HG02970 (cell line): ENCODE results near the gene TP53I11.

Experiments used
- ATAC-seq: cut with Tn5 transposase; IDR thresholded peaks from one replicate; pipeline ENCODE4 v1.9.1; 2021; ENCODE audit warnings: mild to moderate bottlenecking, moderate library complexity, moderate number of reproducible peaks; ENCODE audit not compliant: unreplicated experiment, low FRiP score

TP53I11 gene

GRCh38 chr11:44893846-44894617 is 56.7 kb downstream of the TP53I11 start:
- no peak for ATAC-seq

GRCh38 chr11:44893308-44893822 is 57.3 kb downstream of the TP53I11 start:
- no peak for ATAC-seq

DNA sequence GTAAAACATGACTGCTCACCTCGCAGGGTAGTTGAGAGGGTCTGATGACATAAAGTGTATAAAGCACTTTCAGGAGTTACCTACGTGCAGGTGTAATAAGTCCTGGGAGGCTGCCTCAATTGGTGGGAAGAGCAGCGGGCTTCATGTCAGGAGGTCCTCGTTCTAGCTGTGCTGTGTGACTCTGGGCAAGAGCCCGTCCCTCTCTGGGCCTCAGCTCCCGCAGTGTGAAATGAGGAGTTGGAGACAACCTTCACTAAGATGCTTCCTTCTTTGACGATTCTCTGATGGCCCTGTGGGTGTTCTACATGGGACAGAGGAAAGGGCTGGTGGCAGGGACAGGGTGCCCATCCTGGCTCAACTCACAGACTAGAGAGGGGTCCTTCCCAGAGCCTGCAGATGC is 57.8 kb downstream of the TP53I11 start:
- no peak for ATAC-seq

- ATAC-seq = no peak
Observed at GRCh38 chr11:44889266-44889665, 61.4 kb downstream of the TP53I11 start.

GRCh38 chr11:44887636-44888035 is 63.0 kb downstream of the TP53I11 start:
- ATAC-seq = no peak

DNA sequence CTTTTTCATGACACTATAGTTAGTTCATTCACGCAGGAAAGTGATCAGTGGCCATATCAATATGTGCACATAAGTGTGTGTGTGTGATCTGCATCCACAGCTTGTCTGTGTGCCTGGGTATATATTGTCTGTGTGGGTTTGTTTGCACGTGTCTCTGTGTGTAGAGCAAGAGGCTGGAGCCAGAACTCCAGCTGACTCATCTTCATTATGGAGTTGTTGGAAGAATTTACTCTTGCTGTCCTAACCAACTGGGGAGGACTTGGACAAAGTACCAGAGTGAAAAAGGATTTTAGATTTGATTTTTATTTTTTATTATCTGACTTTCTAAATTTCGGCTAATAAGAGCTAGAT is 63.9 kb downstream of the TP53I11 start:
- ATAC-seq = no peak

- no peak for ATAC-seq
Observed at GRCh38 chr11:44885919-44886789, 64.5 kb downstream of the TP53I11 start.

GRCh38 chr11:44885065-44885810 is 65.4 kb downstream of the TP53I11 start:
- no peak for ATAC-seq

GRCh38 chr11:44884056-44884455 is 66.6 kb downstream of the TP53I11 start:
- no peak for ATAC-seq

- no peak for ATAC-seq
Observed at GRCh38 chr11:44883277-44883676, 67.4 kb downstream of the TP53I11 start.
